Immature natural killer cell (primary cell): Measurements from ENCODE around the gene RAB40C. TPM values are rescaled to one million over a fixed set of nuclear protein-coding genes. Genes with fewer than 3 reads are reported as not detected.

Source experiments
- DNase-seq, 3 donors: peaks; one replicate each; pipeline ENCODE4 v3.0.0; 2022; ENCODE audit warnings: mixed read lengths in 1 of 3
- H3K27ac Mint-ChIP-seq, 6 donors: one replicate each; pipeline ENCODE4 v1.8.0; 2020; ENCODE audit warnings: mixed read lengths in 6 of 6, mild to moderate bottlenecking in 5 of 6, inconsistent platforms in 4 of 6, moderate library complexity in 3 of 6
- H3K27me3 Mint-ChIP-seq, 3 donors: one replicate each; pipeline ENCODE4 v1.8.0; 2020 to 2021; ENCODE audit warnings: low read depth in 3 of 3, mild to moderate bottlenecking in 3 of 3, mixed read lengths in 3 of 3, moderate library complexity in 3 of 3, inconsistent platforms in 1 of 3
- H3K36me3 Mint-ChIP-seq, 3 donors: one replicate each; pipeline ENCODE4 v1.8.0; 2020; ENCODE audit warnings: mixed read lengths in 3 of 3, inconsistent platforms in 2 of 3, mild to moderate bottlenecking in 2 of 3
- H3K4me1 Mint-ChIP-seq, 2 donors: one replicate each; pipeline ENCODE4 v1.8.0; 2020; ENCODE audit warnings: inconsistent platforms in 2 of 2, mild to moderate bottlenecking in 2 of 2, mixed read lengths in 2 of 2, moderate library complexity in 1 of 2
- H3K4me3 Mint-ChIP-seq, 5 donors: one replicate each; pipeline ENCODE4 v1.8.0; 2020; ENCODE audit warnings: mild to moderate bottlenecking in 5 of 5, mixed read lengths in 5 of 5, inconsistent platforms in 3 of 5, moderate library complexity in 3 of 5
- H3K9me3 Mint-ChIP-seq, 6 donors: one replicate each; pipeline ENCODE4 v1.8.0; 2020; ENCODE audit warnings: mild to moderate bottlenecking in 6 of 6, mixed read lengths in 6 of 6, inconsistent platforms in 4 of 6, moderate library complexity in 3 of 6
- polyA plus RNA-seq, 3 donors: library from polyadenylated mRNA; unstranded; fragments of 300-500 nt; fragmentation: Illumina TruSeq; gene quantifications; one replicate each; pipeline ENCODE4 v1.2.3, GENCODE V29; 2021

RAB40C gene
- polyA plus RNA-seq, 3 donors from 2014 or later, result 4.6 to 17.5 (median 5.8) TPM

DNA sequence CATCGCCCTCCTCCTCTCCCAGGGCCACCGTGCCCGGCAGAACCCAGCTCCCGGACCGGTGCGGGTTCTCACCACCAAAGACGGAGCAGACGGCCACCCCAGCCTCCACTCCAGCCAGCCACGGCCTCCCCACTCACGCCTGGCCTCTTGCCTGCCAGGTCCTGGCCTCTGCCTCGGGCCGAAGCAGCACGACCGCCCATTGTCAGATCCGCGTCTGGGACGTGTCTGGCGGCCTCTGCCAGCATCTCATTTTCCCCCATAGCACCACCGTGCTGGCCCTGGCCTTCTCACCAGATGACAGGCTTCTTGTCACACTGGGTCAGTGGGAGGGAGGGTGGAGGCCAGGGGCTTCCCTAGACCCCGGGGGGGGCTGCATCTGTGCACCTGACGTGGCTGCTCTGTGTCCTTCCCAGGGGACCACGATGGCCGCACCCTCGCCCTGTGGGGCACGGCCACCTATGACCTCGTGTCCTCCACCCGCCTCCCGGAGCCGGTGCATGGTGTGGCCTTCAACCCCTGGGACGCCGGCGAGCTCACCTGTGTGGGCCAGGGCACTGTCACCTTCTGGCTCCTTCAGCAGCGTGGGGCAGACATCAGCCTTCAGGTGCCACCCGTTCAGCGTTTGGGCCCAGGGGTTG, 71.4 kb downstream of the RAB40C start:
- no peaks in the 10 kb centered on the region for H3K27me3 Mint-ChIP-seq
- H3K36me3 Mint-ChIP-seq, result no peaks in the 10 kb centered on the region
- peaks cover 0 to 10% of the 10 kb centered on the region in 2 donors for H3K4me1 Mint-ChIP-seq
- no peaks in the 10 kb centered on the region for H3K9me3 Mint-ChIP-seq
- H3K27ac Mint-ChIP-seq, result peak overlapping the region in 3 of 6 donors; percentile 34 to 64 (median 40)
- H3K4me3 Mint-ChIP-seq, result peak overlapping the region in 4 of 5 donors; percentile 8 to 30 (median 17)
- no peak for DNase-seq

DNA sequence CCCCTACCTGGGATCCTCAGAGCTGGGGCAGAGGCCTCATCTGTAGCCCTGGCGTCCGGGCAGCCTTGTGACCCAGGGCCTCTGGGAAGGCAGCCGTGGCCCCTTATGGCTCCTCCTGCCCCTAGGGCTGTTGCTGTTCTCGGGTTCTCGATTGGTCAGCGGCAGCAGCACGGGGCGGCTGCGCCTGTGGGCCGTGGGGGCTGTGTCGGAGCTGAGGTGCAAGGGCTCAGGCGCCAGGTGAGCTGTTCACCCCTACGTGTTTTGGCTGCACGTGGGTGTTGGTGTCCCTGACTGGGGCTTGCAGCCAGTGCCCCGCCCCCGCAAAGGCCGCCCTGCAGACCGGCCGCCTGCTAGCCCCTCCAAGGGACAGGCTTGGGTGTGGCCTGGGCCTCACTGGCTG, 72.2 kb downstream of the RAB40C start:
- Mint-ChIP-seq H3K9me3 (no peaks in the 10 kb centered on the region), H3K27ac (no peak overlapping the region)
- no peak for DNase-seq

DNA sequence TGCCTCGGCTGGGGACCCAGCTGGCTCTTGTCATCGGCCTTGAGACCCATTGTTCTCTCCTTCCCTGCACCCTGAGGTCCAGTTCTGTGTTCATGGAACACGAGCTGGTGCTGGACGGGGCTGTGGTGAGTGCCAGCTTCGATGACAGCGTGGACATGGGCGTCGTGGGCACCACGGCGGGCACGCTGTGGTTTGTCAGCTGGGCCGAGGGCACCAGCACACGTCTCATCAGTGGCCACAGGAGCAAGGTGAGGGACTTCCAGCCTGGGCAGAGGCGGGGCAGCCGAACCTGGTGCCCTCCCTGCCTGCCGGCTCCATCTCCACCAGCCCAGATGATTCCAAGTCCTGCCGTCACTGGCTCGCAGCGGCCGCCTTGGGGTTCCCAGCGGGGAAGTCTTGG, 72.7 kb downstream of the RAB40C start:
- H3K4me1 Mint-ChIP-seq, result peaks cover 2 to 13% of the 10 kb centered on the region in 2 donors
- no peak for DNase-seq
- peaks cover 0 to under 1% (median 0%) of the 10 kb centered on the region in 3 donors for H3K27me3 Mint-ChIP-seq
- no peaks in the 10 kb centered on the region for H3K36me3 Mint-ChIP-seq
- no peaks in the 10 kb centered on the region for H3K9me3 Mint-ChIP-seq
- no peak overlapping the region for H3K27ac Mint-ChIP-seq
- no peak overlapping the region for H3K4me3 Mint-ChIP-seq

More for the DNA sequence above, 72.2 kb downstream of the RAB40C start:
- Mint-ChIP-seq H3K4me1 (peaks cover 0 to 10% of the 10 kb centered on the region in 2 donors), H3K4me3 (no peak overlapping the region), H3K36me3 (no peaks in the 10 kb centered on the region), H3K27me3 (no peaks in the 10 kb centered on the region)

DNA sequence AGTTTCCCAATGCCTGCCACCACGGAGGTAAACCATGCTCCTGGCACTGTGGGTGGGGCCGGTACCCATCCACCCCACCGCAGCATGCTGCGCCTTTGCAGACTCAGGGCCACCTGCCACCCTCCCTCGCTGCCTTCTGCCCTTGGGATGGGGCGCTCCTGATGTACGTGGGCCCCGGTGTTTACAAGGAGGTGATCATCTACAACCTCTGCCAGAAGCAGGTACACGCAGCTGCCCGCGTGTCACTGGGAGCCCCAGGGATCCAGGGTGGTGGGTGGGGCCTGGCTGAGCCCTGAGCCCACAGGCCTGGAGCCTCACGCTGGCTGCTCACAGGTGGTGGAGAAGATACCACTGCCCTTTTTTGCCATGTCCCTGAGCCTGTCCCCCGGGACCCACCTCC, 76.7 kb downstream of the RAB40C start:
- Mint-ChIP-seq H3K27me3 (peaks cover 1 to 3% (median 2%) of the 10 kb centered on the region in 3 donors), H3K36me3 (no peaks in the 10 kb centered on the region), H3K4me1 (peaks cover 6 to 15% of the 10 kb centered on the region in 2 donors), H3K4me3 (no peak overlapping the region), H3K27ac (no peak overlapping the region), H3K9me3 (no peaks in the 10 kb centered on the region)
- DNase-seq, result no peak

DNA sequence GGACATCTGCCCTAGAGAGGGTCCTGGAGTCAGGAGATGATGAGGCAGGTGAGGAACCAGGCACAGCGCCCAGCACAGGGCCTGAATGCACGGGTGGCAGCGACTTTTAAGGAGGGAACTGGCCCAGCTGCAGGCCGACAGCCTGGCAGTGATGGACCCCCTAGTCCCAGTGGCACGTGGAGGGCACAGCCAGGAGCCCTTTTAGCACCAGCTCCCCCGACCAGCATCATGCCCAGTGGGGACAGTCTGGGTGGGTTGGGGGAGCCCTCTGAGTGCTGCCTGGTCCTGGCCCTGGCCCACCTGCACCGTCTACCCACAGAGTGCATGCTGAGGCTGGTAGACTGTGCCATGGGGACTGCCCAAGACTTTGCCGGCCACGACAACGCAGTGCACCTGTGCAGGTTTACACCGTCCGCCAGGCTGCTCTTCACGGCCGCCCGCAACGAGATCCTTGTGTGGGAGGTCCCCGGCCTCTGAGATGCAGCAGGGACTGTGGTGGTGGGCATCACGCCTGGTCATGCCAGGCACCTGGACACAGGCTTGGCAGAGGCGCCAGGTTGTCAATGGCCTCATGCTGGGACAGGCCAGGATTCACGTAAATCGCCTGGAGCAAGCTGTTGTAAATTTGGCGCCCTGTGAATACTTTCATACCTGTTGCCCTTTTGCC, 77.4 kb downstream of the RAB40C start:
- no peaks in the 10 kb centered on the region for H3K36me3 Mint-ChIP-seq
- peaks cover 1 to 3% (median 2%) of the 10 kb centered on the region in 3 donors for H3K27me3 Mint-ChIP-seq
- peak overlapping the region; percentile 61 to 82 (median 76) for H3K4me3 Mint-ChIP-seq
- H3K4me1 Mint-ChIP-seq, result peaks cover 6 to 15% of the 10 kb centered on the region in 2 donors
- no peak for DNase-seq
- H3K9me3 Mint-ChIP-seq, result no peaks in the 10 kb centered on the region
- peak overlapping the region; percentile 81 to 95 (median 88) for H3K27ac Mint-ChIP-seq

DNA sequence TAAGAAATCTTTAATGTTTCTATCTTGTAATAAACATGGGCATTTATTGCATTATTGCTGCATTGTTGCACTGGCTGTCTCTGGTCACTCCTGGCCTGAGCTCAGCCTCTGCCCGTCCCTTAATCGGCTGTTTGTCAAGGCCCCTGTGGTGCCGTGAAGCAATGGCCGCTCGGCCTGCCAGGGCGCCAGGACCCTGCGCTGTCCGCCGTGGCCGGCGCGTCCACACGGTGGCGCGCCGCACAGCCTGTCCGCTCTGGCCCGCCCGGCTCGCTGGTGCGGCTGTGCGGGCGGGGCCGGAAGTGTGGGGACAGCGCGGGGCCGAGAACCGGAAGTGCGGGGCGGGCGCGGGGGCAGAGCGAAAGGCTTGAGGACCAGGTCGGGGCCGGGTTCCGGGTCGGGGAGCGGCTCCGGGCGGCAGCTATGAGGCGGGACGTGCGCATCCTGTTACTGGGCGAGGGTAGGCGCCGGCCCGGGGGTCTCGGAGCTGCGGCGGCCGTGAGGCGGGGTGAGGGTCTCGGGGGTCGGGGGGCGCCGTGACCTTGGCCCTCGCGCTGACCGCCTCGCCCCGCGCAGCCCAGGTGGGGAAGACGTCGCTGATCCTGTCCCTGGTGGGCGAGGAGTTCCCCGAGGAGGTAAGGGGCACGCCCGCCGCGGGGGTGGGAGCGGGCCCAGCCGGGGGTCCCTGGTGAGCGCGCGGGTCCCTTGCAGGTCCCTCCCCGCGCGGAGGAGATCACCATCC, 78.1 kb downstream of the RAB40C start, which contains the start of gene RHOT2:
TSS of gene RHOT2 (plus strand) at position 353 of the 739 bp plus-strand sequence. CDS start at position 421, 68 bp downstream.
- DNase-seq, result peak; percentile 95 to 96 (median 96)
- Mint-ChIP-seq H3K4me3 (peak within 1 kb of the TSS; percentile 69 to 82 (median 76)), H3K9me3 (no peaks in the 10 kb centered on the region), H3K36me3 (no peaks in the 10 kb centered on the region), H3K27me3 (peaks cover 1 to 3% (median 2%) of the 10 kb centered on the region in 3 donors), H3K27ac (peak within 1 kb of the TSS; percentile 81 to 95 (median 88)), H3K4me1 (peaks cover 6 to 12% of the 10 kb centered on the region in 2 donors)

DNA sequence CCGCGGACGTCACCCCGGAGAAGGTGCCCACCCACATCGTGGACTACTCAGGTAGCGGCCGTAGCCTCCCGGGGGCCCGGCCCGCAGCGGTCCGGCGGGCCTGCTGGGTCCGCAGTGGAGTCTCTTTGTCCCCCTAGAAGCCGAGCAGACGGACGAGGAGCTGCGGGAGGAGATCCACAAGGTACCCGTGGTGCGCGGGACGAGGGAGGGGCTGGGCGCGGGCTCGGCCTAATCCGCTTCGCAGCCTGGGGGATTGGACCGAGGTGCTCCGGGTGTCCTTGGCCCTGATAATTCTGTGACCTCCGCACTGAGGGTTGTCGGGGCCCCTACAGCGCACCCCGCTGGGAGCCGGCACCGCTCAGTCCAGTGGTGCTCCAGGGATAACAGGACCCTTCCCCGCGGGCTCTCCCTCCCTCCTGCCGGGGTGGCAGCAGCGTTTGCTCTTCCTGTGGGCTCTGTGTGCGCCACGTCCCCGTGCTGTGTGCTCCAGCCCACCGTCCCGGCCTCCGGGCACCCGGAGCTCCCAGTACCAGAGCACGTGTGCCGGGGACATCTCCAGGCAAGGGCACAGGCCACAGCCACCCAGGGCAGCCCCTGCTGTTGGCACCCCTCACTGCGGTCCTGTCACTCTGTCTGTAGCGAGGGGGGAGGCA, 78.8 kb downstream of the RAB40C start:
- peaks cover 6 to 11% of the 10 kb centered on the region in 2 donors for H3K4me1 Mint-ChIP-seq
- H3K27me3 Mint-ChIP-seq, result peaks cover 1 to 3% (median 2%) of the 10 kb centered on the region in 3 donors
- H3K27ac Mint-ChIP-seq, result peak overlapping the region in 3 of 6 donors; percentile 34 to 70 (median 62)
- no peaks in the 10 kb centered on the region for H3K9me3 Mint-ChIP-seq
- H3K36me3 Mint-ChIP-seq, result no peaks in the 10 kb centered on the region
- no peak for DNase-seq
- peak overlapping the region; percentile 58 to 80 (median 69) for H3K4me3 Mint-ChIP-seq

DNA sequence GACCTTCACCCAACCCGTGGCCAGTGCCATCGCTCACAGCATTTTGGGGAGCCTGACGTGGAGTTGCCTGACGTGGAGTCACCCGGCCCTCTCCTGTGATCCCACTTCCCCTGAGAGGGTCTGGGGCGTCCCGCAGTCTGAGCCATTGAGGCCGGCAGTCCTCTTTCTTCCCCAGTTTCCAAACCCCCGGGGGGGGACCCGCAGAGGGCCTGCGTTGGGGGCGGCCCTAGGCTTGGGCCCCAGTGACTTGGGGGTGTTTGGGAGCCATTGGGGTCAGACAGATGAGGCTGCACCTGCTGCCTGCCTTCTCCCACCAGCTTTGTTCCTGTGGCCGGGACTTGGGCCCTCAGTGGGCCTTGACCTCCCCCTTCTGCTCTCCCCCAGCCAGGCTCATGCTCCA, 79.8 kb downstream of the RAB40C start:
- Mint-ChIP-seq H3K27ac (peak overlapping the region in 1 of 6 donors; percentile 75), H3K9me3 (no peaks in the 10 kb centered on the region), H3K4me1 (peaks cover 6 to 11% of the 10 kb centered on the region in 2 donors), H3K4me3 (peak overlapping the region; percentile 5 to 80 (median 53)), H3K27me3 (peaks cover 1 to 3% (median 2%) of the 10 kb centered on the region in 3 donors), H3K36me3 (no peaks in the 10 kb centered on the region)
- no peak for DNase-seq

DNA sequence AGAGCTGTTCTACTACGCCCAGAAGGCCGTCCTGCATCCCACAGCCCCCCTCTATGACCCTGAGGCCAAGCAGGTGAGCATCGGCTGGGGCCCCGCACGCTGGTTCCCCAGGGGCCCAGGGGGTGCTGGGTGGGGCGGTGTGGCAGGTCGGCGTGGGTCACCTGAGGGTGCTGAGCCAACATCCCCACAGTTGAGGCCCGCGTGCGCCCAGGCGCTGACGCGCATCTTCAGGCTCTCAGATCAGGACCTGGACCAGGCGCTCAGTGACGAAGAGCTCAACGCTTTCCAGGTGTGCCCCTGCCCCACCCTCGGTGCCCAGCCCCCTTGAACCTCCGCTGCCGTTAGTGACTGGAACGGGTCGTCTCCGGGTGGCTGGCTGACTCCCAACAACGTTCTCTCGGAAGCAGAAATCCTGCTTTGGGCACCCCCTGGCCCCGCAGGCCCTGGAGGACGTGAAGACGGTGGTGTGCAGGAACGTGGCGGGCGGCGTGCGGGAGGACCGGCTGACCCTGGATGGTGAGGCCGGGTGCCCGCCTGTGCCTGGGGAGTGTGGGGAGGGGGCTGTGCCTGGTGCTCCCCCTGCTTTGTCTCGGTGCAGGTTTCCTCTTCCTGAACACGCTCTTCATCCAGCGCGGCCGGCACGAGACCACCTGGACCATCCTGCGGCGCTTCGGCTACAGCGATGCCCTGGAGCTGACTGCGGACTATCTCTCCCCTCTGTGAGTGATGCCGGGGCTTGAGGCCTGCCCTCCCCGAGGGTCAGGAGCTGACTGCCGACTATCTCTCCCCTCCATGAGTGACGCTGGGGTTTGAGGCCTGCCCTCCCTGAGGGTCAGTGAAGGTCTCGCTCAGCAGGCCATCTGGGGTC, 80.9 kb downstream of the RAB40C start:
- no peak for DNase-seq
- peaks cover 2 to 6% (median 4%) of the 10 kb centered on the region in 3 donors for H3K27me3 Mint-ChIP-seq
- H3K27ac Mint-ChIP-seq, result peak overlapping the region in 1 of 6 donors; percentile 62
- H3K36me3 Mint-ChIP-seq, result no peaks in the 10 kb centered on the region
- H3K4me1 Mint-ChIP-seq, result peaks cover 6 to 15% of the 10 kb centered on the region in 2 donors
- peak overlapping the region; percentile 18 to 63 (median 53) for H3K4me3 Mint-ChIP-seq
- H3K9me3 Mint-ChIP-seq, result no peaks in the 10 kb centered on the region

DNA sequence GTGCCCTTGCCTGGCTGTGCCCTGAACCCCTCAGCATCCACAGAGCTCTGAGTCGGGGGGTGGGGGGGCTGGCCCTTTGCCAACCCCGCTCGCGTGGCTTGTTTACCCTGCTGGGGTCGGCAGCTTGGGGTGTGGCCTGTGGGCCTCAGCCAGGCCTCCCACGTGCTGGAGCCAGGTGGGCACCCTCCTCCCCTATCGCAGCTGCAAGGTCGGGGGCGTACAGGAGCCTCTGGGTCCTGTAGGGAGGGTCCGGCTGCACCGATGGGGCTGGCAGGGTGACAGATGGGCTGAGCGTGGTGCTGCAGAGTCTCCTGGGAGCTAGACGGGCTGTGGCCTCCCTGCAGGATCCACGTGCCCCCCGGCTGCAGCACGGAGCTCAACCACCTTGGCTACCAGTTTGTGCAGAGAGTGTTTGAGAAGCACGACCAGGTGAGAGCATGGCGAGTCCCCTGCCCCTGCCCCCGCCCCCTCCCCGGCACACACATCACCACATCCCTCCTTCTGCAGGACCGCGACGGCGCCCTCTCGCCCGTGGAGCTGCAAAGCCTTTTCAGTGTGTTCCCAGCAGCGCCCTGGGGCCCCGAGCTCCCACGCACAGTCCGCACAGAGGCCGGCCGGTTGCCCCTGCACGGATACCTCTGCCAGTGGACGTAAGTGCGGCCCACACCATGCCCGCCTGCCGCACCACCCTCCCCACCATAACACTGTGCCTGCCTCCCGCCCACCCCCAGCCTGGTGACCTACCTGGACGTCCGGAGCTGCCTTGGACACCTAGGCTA, 81.7 kb downstream of the RAB40C start:
- Mint-ChIP-seq H3K9me3 (no peaks in the 10 kb centered on the region), H3K36me3 (no peaks in the 10 kb centered on the region), H3K4me1 (peaks cover 6 to 15% of the 10 kb centered on the region in 2 donors), H3K27ac (no peak overlapping the region), H3K4me3 (no peak overlapping the region), H3K27me3 (peaks cover 2 to 6% (median 4%) of the 10 kb centered on the region in 3 donors)
- DNase-seq, result no peak

DNA sequence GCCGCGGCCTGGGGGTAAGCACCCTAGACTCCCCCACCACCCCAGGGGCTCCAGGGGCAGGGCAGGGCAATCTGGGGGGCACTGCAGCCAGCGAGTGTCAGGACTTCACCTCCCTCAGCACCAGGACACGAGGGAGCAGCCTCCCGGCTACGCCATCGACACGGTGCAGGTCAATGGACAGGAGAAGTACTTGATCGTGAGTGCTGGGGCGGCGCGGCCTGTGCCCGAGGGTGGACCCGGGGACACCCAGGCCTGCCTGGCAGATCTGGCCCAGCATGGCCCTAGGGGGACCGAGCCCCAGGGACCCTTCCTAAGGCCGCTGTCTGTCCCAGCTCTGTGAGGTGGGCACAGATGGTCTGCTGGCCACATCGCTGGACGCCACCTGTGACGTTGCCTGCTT, 82.5 kb downstream of the RAB40C start:
- H3K4me3 Mint-ChIP-seq, result no peak overlapping the region
- no peaks in the 10 kb centered on the region for H3K36me3 Mint-ChIP-seq
- peaks cover 5 to 15% of the 10 kb centered on the region in 2 donors for H3K4me1 Mint-ChIP-seq
- H3K27ac Mint-ChIP-seq, result no peak overlapping the region
- H3K9me3 Mint-ChIP-seq, result no peaks in the 10 kb centered on the region
- no peak for DNase-seq
- peaks cover 2 to 8% (median 4%) of the 10 kb centered on the region in 3 donors for H3K27me3 Mint-ChIP-seq

DNA sequence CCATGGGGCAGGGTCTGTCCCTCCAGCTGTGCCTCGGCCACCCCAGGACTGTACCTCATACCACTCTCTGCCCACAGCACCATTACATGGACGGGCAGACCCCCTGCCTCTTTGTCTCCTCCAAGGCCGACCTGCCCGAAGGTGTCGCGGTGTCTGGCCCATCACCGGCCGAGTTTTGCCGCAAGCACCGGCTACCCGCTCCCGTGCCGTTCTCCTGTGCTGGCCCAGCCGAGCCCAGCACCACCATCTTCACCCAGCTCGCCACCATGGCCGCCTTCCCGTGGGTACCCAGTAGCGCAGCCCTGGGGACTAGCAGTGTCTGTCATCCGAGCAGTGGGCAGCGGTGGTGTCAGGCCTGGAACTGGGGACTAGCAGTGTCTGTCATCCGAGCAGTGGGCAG, 83.0 kb downstream of the RAB40C start:
- no peak overlapping the region for H3K4me3 Mint-ChIP-seq
- H3K4me1 Mint-ChIP-seq, result peaks cover under 1 to 10% of the 10 kb centered on the region in 2 donors
- H3K36me3 Mint-ChIP-seq, result no peaks in the 10 kb centered on the region
- no peaks in the 10 kb centered on the region for H3K9me3 Mint-ChIP-seq
- DNase-seq, result no peak
- peaks cover 0 to 8% (median 3%) of the 10 kb centered on the region in 3 donors for H3K27me3 Mint-ChIP-seq
- no peak overlapping the region for H3K27ac Mint-ChIP-seq
